GM12801 (cell line): ENCODE data around the gene COLEC12.

Experiments
- CTCF ChIP-seq: IDR thresholded peaks from one replicate; pipeline ENCODE4 v1.5.1; 2011; ENCODE audit warnings: control low read depth; ENCODE audit not compliant: insufficient read length; ENCODE audit errors: extremely low read depth

The COLEC12 gene

GRCh38 chr18:386994-387393, 113.5 kb downstream of the COLEC12 start:
- no peak for TF ChIP-seq CTCF

GRCh38 chr18:384897-385296, 115.6 kb downstream of the COLEC12 start:
- TF ChIP-seq CTCF, result no peak

GRCh38 chr18:383135-383534, 117.4 kb downstream of the COLEC12 start:
- TF ChIP-seq CTCF, result no peak

GRCh38 chr18:382423-382984, 118.0 kb downstream of the COLEC12 start:
- no peak for TF ChIP-seq CTCF

GRCh38 chr18:379681-380330, 120.7 kb downstream of the COLEC12 start:
- no peak for TF ChIP-seq CTCF

- no peak for TF ChIP-seq CTCF
Measured at GRCh38 chr18:378079-378478, 122.4 kb downstream of the COLEC12 start.

GRCh38 chr18:377088-377487, 123.4 kb downstream of the COLEC12 start:
- no peak for TF ChIP-seq CTCF

GRCh38 chr18:376311-376710, 124.2 kb downstream of the COLEC12 start:
- no peak for TF ChIP-seq CTCF
